ENCODE measurements around the gene RBM39.
"Not testable (repeated sequence)": the region's sequence is repeated elsewhere in the genome, so short reads cannot be mapped to it uniquely, and the experiment has no call there.

RBM39 gene

GRCh38 chr20:35750611-35751010, 8.6 kb upstream of the RBM39 start:
- DNase-seq = no peak

- not testable (repeated sequence) for DNase-seq
Observed at GRCh38 chr20:35744492-35744841, 2.4 kb upstream of the RBM39 start.

GRCh38 chr20:35743693-35744491, 1.8 kb upstream of the RBM39 start:
- DNase-seq = no peak

- no peak for DNase-seq
Observed at GRCh38 chr20:35742741-35743523, 872 bp upstream of the RBM39 start.

GRCh38 chr20:35739294-35740163, 2.5 kb downstream of the RBM39 start:
- peak; percentile 60 for DNase-seq

GRCh38 chr20:35738410-35739179, 3.5 kb downstream of the RBM39 start:
- no peak for DNase-seq

GRCh38 chr20:35737865-35738333, 4.2 kb downstream of the RBM39 start:
- no peak for DNase-seq

- no peak for DNase-seq
Observed at GRCh38 chr20:35735826-35736470, 6.1 kb downstream of the RBM39 start.

GRCh38 chr20:35734777-35735649, 7.0 kb downstream of the RBM39 start:
- no peak for DNase-seq

- no peak for DNase-seq
Observed at GRCh38 chr20:35734374-35734773, 7.7 kb downstream of the RBM39 start.

GRCh38 chr20:35732644-35732982, 9.4 kb downstream of the RBM39 start:
- DNase-seq = no peak

- no peak for DNase-seq
Observed at GRCh38 chr20:35731862-35732643, 10.0 kb downstream of the RBM39 start.

GRCh38 chr20:35731469-35731788, 10.6 kb downstream of the RBM39 start:
- DNase-seq = no peak

- no peak for DNase-seq
Observed at GRCh38 chr20:35730583-35731468, 11.2 kb downstream of the RBM39 start.

GRCh38 chr20:35729836-35730582, 12.1 kb downstream of the RBM39 start:
- DNase-seq = no peak

- DNase-seq = no peak
Observed at GRCh38 chr20:35729283-35729807, 12.7 kb downstream of the RBM39 start.

- no peak for DNase-seq
Observed at GRCh38 chr20:35726842-35727711, 15.0 kb downstream of the RBM39 start.

Measured in fibroblast of skin of scalp (primary cell).